GM03348 (cell line): ENCODE measurements around the gene NUP210.

ENCODE experiments used
- DNase-seq: peaks from one replicate; pipeline ENCODE4 v3.0.0; 2012; ENCODE audit warnings: low spot score

NUP210 gene

DNA sequence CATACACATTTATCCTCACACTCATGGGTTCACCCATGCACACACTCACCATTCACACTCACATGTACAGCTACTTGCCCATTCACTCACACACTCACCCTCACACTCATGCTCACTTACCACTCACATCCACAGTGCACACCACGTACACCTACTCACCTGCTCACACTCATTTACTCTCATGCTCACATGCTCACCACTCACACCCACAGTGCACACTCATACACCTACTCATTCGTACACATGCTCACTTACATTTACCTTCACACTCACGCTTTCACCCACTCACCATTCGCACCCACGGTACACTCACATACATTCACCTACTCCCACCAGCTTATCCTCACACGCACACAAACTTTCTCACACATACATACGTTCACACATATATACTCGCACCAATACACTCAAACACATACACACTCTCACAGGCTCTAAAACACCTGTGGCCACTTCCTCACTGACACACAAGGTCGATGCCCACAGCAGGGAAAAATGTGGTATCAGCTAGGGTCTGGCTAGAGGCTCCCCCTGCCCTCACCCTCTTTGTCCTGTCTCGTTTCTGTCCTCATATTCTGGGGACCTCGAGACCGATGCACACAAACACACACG, 46.0 kb downstream of the NUP210 start:
- no peak for DNase-seq

DNA sequence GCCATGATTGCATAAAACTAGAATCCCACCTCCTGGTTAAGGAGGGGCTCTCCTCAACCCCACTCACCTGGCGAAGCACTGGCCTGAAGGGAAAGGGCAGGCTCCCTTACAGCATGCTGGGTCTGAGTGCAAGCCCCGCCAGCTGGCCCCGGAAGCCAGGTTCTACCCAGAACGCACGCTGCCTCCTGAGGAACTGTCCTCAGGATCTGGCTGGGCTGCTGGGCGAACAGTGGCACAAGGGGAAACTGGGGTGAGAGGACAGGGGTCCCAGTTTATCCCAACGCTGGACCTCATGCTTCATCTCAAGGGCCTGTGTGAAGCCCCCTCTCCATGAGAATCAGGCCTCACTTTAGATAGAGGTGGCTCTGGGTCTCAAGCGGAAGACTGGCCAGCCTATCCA, 47.5 kb downstream of the NUP210 start:
- DNase-seq = no peak

GRCh38 chr3:13372126-13372525, 48.0 kb downstream of the NUP210 start:
- DNase-seq = no peak

GRCh38 chr3:13371100-13372075, 48.7 kb downstream of the NUP210 start:
- no peak for DNase-seq

DNA sequence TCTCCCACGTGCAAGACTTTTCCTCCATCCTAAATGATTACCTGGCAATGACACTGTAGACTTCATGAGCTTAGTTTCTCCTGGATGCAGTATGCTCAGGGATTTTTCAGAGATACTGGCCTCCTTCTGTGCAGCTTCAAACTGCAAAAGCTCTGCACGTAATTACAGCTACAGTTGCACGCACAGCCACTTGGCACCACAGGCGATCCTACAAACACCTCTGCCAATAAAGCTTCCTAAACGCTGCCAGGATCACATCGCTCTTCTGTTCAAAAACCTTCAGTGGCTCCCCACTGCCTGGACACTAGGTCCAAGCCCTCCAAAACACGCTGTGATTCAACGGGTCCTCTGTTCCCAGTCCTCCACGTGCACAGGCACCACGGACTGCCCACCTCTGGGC, 49.5 kb downstream of the NUP210 start:
- no peak for DNase-seq

DNA sequence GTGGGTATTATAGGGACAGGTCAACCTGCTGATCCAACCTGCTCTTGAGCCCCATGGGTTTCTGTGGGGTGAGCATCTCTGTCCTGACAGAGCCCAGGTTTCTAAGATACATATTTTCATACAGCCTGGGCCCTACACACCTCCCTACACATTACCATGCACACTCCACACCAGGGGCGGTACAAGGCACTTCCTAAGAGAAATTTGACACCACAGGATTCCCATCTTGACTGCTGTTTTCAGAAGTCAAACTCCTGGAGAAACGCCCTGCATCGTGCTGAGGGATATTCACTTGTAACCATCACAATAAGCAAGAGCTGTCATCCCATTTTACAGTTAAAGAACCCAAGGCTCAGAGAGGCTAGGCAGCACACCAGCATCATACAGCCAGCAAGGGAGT, 50.1 kb downstream of the NUP210 start:
- DNase-seq = no peak

DNA sequence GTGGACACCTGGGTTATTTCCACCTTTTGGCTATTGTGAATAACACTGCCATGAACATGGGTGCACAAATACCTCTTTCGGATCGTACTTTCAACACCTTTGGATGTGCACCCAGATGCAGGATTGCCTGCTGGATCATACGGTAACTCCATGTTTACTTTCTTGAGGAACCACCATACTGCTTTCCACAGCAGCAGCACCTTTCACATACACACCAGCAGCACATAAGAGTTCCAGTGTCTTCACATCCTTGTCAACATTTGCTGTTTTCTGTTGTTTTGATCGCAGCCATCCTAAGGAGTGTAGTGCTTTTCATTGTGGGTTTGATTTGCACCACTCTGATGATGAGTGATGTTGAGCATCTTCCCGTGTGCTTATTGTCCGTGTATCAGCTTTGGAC, 51.3 kb downstream of the NUP210 start:
- DNase-seq = no peak

GRCh38 chr3:13367728-13368127, 52.4 kb downstream of the NUP210 start:
- no peak for DNase-seq

GRCh38 chr3:13365390-13366379, 54.4 kb downstream of the NUP210 start:
- DNase-seq = no peak

GRCh38 chr3:13364602-13365271, 55.4 kb downstream of the NUP210 start:
- DNase-seq = no peak

- no peak for DNase-seq
Measured at GRCh38 chr3:13362551-13362950, 57.6 kb downstream of the NUP210 start.

GRCh38 chr3:13359916-13360315, 60.2 kb downstream of the NUP210 start:
- DNase-seq = no peak

DNA sequence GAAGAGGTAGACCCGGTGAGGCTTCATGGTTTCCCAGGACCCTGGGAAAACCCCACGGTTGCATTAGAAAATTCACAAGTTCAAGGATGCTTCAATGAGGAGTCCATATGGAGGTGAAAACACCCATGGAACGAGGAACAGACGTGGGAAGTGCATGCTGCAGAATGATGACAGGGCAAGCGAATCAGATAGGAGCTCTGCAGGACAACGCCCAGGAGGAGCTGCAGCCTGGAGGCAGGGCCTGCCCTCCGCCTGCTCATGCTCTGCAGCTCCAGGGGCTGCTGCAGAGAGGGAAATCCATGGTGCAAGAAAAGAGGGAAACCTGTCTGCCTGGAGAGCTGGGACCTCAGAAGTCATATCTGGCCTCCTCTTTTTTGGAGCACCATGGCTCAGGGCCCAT, 61.5 kb downstream of the NUP210 start:
- DNase-seq = no peak

- no peak for DNase-seq
Measured at GRCh38 chr3:13358051-13358450, 62.1 kb downstream of the NUP210 start.

DNA sequence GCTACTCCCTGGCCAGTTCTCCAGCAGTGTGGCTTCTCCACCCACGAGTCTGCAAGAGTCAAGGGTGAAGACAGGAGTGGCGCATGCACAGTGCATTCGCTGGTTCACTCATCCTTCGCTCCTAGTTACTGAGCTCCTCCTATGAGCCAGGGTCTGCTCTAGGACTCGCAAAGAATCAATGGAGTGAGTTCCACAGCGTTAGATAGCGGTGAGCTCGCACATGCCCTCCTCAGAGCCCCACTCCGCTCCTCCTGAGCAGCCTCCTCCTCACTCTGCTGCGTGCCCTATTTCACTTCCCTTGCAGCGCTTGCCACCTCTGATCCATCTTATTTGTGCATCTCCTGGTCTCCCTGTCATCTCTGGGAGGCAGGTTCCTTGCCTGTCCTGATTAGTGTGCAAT, 63.0 kb downstream of the NUP210 start:
- no peak for DNase-seq

DNA sequence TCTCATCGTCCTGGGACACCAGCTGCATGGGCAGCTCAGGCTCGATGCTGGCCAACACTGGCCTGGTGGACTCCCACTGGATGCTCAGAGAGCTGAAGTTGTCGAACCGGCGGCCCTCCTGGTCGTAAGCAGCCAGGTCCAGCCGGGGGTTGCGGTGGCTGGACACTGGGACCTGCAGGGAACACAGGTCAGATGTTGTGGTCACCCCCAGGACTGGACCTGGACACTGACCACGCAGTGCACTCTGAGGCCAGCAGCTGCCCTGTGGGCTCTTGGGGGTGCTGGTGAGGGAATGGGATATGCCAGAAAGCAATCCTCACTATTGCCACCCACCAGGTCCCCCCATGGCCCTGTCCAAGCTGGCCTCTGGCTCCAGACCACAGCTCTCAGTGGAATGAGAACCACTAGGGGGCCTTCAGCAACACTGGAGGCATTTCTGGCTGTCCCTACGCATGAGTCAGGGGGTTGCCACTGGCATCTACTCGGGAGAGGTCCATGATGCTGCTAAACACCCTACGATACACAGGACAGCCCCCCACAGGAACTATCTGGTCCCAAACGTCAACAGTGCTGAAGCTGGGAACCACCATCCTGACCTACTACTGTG, 66.1 kb downstream of the NUP210 start:
- peak; percentile 51 for DNase-seq

DNA sequence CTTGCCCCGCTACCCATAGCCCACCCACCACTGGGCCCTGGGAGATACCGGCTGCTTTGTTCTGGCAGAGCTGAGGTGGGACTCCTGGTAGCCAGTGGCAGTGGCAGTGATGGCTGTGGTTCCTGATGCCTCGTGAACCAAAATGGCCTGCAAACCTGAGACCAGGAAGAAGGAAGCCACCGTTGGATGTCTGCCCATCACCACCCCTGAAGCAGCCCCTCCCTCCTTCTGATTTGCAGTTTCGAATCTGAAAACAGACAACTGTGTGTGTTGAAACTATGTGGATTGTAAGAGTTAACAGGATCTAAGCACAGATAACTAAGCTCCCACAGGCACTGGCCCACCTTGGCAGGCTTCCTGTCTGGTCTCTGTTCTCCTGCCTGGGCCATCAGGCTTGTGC, 66.6 kb downstream of the NUP210 start:
- no peak for DNase-seq

- DNase-seq = peak; percentile 37
Measured at GRCh38 chr3:13352621-13353131, 67.4 kb downstream of the NUP210 start.

DNA sequence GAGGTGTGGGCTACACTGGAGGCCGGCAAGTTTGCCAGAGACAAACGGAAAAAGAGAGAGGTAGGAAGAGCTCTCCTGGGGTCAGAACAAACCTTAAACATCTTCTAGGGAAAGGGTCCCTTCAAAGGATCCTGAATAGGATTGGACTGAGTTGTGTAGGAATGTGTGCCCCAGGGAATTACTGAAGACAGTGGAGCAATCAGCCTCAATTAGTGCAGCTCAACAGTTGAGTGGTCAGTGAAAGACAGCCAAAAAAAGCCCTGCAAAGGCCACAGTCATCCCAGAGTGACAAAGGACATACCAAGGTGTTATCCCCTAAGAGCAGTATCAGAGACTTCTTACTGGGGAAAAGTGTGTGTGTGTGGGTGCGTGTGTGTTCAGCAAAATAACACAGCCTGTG, 70.3 kb downstream of the NUP210 start:
- DNase-seq = no peak

DNA sequence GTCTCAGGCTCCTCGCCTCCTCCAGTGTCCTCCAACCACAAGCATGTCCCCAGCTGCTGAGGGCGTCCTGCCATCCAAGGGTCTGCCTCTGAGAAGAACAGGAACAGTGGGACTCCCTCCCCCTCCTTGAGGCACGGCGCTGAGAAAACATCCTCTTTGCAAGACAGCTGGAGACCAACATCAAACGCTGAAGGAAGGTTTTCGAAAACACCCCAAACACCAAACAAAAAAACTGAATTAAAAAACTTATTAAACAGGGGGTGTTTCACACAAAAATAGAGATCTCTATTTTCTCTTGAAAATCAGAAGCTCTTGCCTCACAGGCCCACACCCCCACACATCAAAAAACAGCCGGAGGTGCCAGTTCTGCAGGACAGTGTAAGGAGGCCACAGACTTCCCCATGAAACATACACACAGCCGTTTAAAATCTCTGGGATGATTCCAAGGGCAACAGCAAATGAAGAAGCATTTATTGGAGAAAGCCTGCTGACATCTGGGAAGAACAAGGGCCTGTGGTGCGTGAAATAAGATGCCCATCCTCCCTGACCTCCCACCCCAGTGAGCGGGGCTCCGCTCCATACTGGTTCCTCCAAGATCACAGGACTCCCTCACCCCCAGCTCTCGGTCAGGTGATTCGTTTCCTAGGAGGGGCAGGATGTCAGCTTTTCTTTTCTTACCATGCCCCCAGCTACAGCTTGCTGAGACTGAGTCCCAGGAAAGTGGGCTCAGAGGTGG, 71.3 kb downstream of the NUP210 start:
- DNase-seq = no peak
